Stimulated activated CD4-positive, alpha-beta T cell treated with anti-CD3 and anti-CD28 coated beads, TNF-alpha, amount 100 ng/mL, for 4 hours (primary cell): Measurements from ENCODE around the gene FIBCD1.
"Not testable (repeated sequence)": the region's sequence is repeated elsewhere in the genome, so short reads cannot be mapped to it uniquely, and the experiment has no call there.

Source experiments
- DNase-seq, 3 experiments: peaks; one replicate each; pipeline ENCODE4 v3.0.0-alpha.2; 2020; ENCODE audit warnings: low read depth in 3 of 3

FIBCD1 gene

GRCh38 chr9:130954925-130955324, 15.9 kb upstream of the FIBCD1 start:
- not testable (repeated sequence) for DNase-seq

- no peak for DNase-seq
Observed at GRCh38 chr9:130954317-130954716, 15.3 kb upstream of the FIBCD1 start.

DNA sequence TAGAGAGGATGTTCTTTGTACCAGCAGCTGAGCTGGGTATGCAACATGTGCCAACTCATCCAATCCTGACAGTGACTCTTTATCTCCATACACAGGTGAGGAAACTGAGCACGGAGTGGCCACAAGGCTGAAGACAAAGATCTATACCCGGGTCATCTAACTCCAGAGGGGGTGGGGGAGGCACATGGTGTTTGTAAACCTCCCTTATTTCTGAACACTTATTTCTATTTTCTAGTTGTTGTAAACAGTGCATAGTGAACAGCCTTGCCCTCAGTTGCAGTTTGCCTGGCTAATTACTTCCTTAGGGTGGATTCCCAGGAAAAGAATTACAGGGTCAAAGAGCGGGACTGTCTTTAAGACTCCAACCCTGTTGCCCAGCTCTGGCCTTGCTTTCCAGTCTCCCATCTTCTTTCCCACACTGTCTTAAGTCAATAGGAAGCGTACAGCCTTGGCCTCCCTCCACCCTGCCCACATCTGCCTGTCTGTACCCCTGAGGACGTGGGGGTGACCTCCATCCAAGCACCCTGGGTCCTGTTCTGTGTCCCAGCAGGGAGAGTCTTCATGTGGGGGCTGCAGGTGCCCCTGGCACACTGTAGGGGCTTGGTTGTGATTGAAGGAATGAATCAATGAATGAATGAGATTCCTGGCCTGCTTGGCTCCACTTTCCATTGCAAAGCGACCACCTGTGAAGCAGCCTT, 13.2 kb upstream of the FIBCD1 start:
- no peak for DNase-seq

DNA sequence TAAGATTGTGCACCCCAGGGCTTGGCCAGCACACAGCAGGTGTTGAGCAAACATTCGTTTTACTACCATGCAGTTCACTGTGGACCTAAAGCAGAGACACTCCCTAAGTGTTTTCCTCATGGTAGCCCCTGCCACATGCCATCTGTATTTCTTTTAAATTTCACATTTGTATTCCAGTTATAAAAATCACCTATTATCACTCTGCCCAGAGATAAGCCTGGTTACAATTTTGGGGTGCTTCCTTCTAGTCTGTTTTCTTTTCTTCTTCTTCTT, 10.9 kb upstream of the FIBCD1 start:
- no peak for DNase-seq

- no peak for DNase-seq
Observed at GRCh38 chr9:130949188-130950038, 10.4 kb upstream of the FIBCD1 start.

GRCh38 chr9:130948266-130948665, 9.2 kb upstream of the FIBCD1 start:
- no peak for DNase-seq

GRCh38 chr9:130947618-130948140, 8.6 kb upstream of the FIBCD1 start:
- no peak for DNase-seq

DNA sequence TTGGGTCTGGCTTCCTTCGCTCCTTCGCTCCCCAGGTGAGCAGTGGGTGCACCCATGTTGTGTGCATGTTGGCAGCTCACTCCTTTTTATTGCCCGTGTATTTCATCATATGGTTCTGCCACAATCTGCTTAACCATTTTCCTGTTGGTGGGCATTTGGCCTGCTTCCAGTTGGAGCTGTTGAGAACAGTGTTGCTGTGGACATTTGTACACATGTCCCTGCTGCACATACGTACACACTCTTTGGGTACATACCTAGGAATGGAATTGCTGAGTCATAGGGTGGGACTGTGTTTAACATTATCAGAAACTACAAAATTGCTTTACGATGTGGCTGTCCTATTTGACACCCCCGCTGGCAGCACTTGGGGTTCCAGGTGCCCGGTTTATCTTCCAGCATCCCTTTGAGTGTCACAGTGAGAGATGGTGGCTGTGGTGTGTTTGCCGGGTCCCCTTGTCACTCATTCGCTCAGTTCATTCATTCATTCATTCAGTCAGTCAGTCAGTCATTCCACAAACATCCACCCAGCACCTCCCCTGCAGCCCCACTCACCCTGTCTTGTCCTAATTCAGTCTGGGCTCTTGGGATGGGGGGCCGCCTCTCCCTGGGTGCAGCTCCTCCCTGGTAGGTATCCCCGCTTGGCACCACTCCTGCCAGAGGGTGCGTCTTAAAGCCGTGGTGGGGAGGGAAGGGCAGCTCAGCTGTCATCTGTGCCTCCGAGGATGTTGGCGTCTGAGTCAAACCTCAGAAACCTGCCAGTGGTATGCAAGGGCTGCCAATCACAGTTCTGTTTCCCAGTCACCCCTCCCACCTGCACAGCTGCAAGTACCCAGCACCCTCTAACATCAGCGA, 7.9 kb upstream of the FIBCD1 start:
- no peak for DNase-seq

DNA sequence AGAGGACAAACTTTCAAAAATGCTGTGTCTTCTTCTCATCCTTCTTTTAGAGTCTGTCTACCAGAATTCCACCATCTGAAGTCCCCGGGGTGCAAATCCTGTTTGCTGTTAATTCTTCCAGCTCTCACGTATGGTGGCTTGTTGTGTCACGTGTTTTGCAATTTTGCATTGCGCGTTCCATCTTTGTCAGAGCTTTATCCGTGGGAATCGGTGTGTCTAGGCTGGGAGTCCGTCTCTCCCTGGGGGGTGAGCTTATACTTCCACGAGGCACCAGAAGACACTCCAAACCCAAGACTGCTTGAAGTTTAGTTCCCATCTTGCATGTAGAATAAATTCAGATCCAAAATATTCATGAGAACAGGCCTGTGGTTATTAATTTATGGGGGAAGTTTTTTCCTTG, 6.1 kb upstream of the FIBCD1 start:
- no peak for DNase-seq

DNA sequence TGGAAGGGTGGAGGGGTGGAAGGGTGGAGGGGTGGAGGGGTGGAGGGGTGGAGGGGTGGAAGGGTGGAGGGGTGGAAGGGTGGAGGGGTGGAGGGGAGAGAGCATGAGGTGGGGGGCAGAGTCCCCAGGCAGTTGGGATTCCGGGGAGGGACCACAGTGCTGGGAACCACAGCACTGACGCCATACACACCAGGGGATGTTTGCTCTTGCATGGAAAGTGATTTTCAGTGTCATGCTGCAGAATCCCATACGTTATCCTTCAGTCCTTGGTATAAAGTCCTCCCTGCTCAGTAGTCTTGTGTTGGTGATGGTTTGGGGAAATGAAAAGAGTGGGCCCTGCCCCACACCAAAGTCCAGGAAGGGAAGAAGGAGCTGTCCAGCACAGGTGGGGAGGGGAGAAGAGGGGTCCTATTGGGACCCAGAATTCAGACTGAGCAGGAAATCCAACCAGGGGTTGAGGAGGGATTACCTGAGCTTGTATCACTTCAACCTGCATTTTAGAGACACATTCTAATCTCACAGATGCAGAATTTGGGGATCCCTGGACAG, 5.5 kb upstream of the FIBCD1 start:
- DNase-seq, result no peak

- no peak for DNase-seq
Observed at GRCh38 chr9:130943777-130944176, 4.7 kb upstream of the FIBCD1 start.

- DNase-seq, result no peak
Observed at GRCh38 chr9:130943221-130943620, 4.2 kb upstream of the FIBCD1 start.

- DNase-seq, result no peak
Observed at GRCh38 chr9:130942679-130943078, 3.6 kb upstream of the FIBCD1 start.

DNA sequence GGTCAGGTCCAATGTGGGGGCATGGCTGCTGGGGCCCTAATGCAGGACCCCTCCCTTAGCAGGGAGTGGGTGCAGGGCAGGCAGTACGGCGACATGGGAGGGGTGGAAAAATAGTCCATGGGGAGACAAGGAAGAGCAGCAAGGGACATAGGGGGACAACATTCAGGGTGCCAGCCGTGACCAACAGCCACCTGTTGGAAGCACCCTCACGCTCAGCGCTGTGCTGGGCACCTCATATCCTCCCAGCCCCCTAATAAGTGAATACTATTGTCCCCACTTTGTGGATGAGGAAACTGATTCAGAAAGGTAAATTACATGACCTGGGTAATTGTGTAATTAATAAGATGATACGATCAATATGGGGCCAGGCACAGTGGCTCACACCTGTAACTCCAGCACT, 3.0 kb upstream of the FIBCD1 start:
- DNase-seq, result no peak

GRCh38 chr9:130940693-130941576, 1.9 kb upstream of the FIBCD1 start:
- DNase-seq, result peak; percentile 56 to 70 (median 58)

DNA sequence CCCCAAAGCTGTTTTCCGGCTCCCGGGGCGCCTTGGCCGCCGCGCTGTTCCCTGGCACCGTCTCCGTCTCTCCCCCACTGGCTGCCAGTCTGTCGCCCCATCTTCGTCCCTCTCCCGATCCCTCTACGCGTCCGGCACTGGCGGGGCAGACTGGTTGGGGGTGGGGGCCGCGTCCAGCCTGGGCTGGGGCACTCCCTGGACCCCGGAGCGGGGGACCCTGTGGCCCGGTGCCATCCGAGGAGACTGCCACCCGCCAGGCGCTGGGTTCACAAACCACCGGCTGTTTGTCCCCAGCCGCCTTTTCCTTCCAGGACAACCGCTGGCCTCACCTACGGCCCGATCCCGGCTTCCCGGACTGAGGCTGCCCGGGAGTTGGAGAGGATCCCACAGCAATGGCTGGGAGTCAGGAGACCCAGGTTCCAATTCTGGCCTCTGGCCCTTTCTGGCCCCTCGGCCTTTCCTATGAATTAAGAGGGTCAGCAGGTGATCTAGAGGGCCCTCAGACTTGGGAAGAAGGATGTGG, 1.0 kb upstream of the FIBCD1 start:
- no peak for DNase-seq

DNA sequence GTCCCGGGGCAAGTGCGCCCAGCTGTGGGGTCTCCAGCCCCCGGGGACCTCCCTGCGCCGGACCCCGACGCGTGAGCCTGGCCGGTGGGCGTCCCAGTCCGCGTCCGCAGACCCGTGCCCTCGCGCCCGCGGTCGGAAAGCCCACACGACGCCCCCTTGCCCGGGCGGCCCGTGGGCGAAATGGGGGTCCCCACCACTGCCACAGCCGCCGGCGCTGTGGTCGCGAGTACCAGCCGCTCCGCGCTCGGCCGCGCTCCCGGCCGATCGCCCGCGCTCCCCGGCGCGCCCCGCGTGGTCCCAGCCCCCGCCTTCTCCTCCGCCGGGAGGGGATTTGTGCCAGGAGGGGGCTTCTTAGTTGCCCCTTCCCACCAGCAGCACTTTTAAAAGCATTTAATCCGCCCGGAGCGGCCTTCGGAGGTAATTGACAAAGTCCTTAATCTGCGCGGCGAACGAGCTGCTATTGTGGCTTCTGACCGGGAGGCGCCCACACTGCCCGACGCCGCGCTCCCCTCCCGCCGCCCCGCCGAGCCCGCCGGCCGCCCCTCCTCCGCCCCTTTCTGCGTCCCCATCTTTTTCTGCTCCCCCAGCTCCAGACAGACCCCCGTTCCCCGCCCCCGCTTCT, 469 bp upstream of the FIBCD1 start:
- no peak for DNase-seq

- DNase-seq, result no peak
Observed at GRCh38 chr9:130938184-130938651, 829 bp downstream of the FIBCD1 start.

DNA sequence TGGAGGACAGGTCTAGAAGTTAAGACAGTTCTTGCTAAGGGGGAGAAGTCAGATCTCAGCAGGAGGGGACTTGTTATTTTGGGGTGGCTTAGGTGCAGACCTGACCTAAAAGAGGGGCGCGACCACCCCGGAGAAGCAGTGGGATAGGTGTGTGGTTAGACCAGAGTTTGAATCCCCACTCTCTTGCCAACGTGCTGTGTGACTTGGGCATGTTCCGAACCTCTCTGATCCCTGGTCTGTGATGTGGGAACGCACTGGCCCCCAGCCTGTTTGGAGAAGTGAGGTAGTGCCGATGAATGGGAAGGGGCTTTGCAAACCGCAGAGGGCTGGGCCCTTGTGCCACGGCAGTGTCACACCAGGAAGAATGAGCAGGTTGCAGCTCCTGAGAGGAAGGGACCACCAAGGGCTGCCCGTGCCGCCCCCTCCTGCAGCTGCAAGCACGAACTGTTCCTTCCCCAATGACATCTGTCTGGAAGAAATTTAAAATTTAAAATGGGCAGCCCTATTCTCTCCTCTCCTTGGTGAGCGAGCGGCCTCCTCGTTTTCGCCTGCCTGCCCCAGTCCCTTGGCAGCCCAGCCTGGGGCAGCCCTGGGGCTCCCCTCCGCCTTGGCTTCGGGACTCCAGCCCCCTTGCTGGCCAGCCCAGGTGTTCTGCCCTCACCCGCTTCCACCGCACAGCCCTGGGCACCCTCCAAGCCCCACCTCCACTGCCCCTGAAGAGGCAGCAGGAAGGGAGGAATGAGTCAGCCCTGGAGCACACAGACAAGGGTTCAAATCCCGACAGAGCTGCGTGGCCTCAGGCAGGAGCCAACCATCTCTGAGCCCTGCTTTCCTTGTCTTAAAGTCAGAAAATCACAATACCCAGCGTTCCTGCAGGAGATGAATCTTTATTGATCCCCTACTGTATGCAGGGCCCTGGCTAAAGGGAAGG, 1.6 kb downstream of the FIBCD1 start:
- no peak for DNase-seq
